Measurements from ENCODE around the gene SPON1.

Gene SPON1

DNA sequence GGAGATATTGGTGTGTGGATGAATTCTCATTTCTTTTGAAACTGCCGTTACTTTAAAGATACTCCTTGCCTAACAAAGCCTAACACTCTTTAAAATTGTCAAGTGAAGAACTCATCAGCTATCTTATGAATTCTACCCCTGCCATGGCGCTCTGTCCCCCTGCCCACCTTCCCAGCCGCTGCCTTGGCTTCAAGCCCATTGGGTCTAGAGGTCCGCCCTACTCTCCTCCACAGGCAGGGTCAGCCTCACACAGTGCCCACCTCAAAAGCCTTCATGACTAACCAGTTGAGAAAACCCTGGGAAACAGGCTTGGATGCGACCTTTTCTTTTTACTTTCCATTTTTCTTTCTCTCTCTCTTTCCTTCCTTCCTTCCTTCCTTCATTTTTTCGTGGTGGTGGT is 267.9 kb downstream of the SPON1 start:
- Histone ChIP-seq H3K27ac (ENCODE audit: low read depth, low read length) (no peak overlapping the region), H2AFZ (ENCODE audit: low read depth, low read length, severe bottlenecking) (no peak overlapping the region), H4K20me1 (ENCODE audit: low read depth, low read length) (no peaks in the 10 kb centered on the region), H3F3A (ENCODE audit: insufficient read depth) (no peaks in the 10 kb centered on the region), H3K9me3 (ENCODE audit: insufficient read depth, low read length) (no peaks in the 10 kb centered on the region), H3K9ac (ENCODE audit: low read length) (no peak overlapping the region), H3K4me3 (ENCODE audit: insufficient read depth, low read length, poor library complexity, severe bottlenecking) (no peak overlapping the region), H3K36me3 (ENCODE audit: low read length) (no peaks in the 10 kb centered on the region), H3K4me2 (ENCODE audit: low read depth, low read length, poor library complexity, severe bottlenecking) (no peak overlapping the region), H3K79me2 (ENCODE audit: insufficient read depth, low read length) (no peaks in the 10 kb centered on the region), H3K27me3 (ENCODE audit: low read length) (no peaks in the 10 kb centered on the region), H3K9me2 (replicated peaks; ENCODE audit: insufficient read depth, low read length) (no peaks in the 10 kb centered on the region)
- TF ChIP-seq, protein P1, sequence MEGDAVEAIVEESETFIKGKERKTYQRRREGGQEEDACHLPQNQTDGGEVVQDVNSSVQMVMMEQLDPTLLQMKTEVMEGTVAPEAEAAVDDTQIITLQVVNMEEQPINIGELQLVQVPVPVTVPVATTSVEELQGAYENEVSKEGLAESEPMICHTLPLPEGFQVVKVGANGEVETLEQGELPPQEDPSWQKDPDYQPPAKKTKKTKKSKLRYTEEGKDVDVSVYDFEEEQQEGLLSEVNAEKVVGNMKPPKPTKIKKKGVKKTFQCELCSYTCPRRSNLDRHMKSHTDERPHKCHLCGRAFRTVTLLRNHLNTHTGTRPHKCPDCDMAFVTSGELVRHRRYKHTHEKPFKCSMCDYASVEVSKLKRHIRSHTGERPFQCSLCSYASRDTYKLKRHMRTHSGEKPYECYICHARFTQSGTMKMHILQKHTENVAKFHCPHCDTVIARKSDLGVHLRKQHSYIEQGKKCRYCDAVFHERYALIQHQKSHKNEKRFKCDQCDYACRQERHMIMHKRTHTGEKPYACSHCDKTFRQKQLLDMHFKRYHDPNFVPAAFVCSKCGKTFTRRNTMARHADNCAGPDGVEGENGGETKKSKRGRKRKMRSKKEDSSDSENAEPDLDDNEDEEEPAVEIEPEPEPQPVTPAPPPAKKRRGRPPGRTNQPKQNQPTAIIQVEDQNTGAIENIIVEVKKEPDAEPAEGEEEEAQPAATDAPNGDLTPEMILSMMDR (IDR thresholded peaks at IDR 0.05; ENCODE audit: insufficient read depth, low read length, poor library complexity, severe bottlenecking): no peak
- TF ChIP-seq EZH2phosphoT487 (conservative IDR thresholded peaks at IDR 0.05; ENCODE audit: low read length): no peak

DNA sequence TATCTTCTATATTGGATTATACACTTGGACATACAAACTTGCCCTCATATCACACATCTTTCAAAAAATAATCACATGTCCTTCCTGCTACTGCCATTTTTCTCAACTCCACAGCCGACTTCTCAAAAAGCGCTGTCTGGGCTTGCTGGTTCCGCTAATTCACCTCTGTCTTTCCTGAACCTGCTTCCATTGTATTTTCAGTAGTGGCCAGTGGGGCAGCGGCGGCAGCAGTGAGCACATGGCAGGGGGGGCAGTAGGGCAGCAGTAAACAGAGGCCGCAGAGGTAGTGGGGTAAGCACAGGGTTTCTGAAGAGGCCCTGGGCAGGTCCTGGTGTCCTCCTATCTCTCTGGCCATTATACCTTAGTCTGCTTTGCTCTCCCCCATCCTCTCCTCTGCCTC is 270.1 kb downstream of the SPON1 start:
- Histone ChIP-seq H3K9me3 (ENCODE audit: insufficient read depth, low read length) (no peaks in the 10 kb centered on the region), H3K79me2 (ENCODE audit: insufficient read depth, low read length) (no peaks in the 10 kb centered on the region), H3K4me3 (ENCODE audit: insufficient read depth, low read length, poor library complexity, severe bottlenecking) (no peak overlapping the region), H3K27me3 (ENCODE audit: low read length) (no peaks in the 10 kb centered on the region), H3K36me3 (ENCODE audit: low read length) (no peaks in the 10 kb centered on the region), H3K9ac (ENCODE audit: low read length) (no peak overlapping the region), H3K4me2 (ENCODE audit: low read depth, low read length, poor library complexity, severe bottlenecking) (no peak overlapping the region), H2AFZ (ENCODE audit: low read depth, low read length, severe bottlenecking) (no peak overlapping the region), H3K27ac (ENCODE audit: low read depth, low read length) (no peak overlapping the region), H3F3A (ENCODE audit: insufficient read depth) (no peaks in the 10 kb centered on the region), H4K20me1 (ENCODE audit: low read depth, low read length) (no peaks in the 10 kb centered on the region), H3K9me2 (replicated peaks; ENCODE audit: insufficient read depth, low read length) (no peaks in the 10 kb centered on the region)
- TF ChIP-seq, protein P1 (IDR thresholded peaks at IDR 0.05; ENCODE audit: insufficient read depth, low read length, poor library complexity, severe bottlenecking): peak; percentile 38
- TF ChIP-seq EZH2phosphoT487 (conservative IDR thresholded peaks at IDR 0.05; ENCODE audit: low read length): no peak

DNA sequence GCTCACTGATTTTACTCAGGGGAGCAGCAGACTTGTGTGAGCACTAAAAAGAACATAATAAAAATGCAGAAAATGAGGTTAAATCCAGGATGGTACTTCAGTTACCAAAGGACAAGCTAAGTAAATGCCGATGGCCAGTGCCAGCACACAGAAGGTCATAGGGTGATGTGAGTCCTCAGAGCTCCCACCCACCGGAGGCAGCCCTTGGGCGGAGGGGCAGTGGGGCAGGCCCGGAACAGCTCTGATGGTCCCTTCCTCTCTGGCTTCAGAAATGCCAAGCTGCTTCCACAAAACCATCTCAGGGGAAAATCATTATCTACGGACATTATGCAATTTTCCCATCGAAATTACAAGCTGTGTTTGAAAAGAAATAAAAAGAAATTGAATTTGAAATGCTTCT is 271.9 kb downstream of the SPON1 start:
- H3K36me3 ChIP-seq (ENCODE audit: low read length): no peaks in the 10 kb centered on the region
- no peaks in the 10 kb centered on the region for H3K79me2 ChIP-seq (ENCODE audit: insufficient read depth, low read length)
- H3K9me2 ChIP-seq (replicated peaks; ENCODE audit: insufficient read depth, low read length): no peaks in the 10 kb centered on the region
- H3K27ac ChIP-seq (ENCODE audit: low read depth, low read length): no peak overlapping the region
- H3K27me3 ChIP-seq (ENCODE audit: low read length): no peaks in the 10 kb centered on the region
- no peaks in the 10 kb centered on the region for H3F3A ChIP-seq (ENCODE audit: insufficient read depth)
- H3K9ac ChIP-seq (ENCODE audit: low read length): no peak overlapping the region
- H3K4me2 ChIP-seq (ENCODE audit: low read depth, low read length, poor library complexity, severe bottlenecking): no peak overlapping the region
- no peaks in the 10 kb centered on the region for H4K20me1 ChIP-seq (ENCODE audit: low read depth, low read length)
- no peak overlapping the region for H2AFZ ChIP-seq (ENCODE audit: low read depth, low read length, severe bottlenecking)
- H3K9me3 ChIP-seq (ENCODE audit: insufficient read depth, low read length): no peaks in the 10 kb centered on the region
- H3K4me3 ChIP-seq (ENCODE audit: insufficient read depth, low read length, poor library complexity, severe bottlenecking): no peak overlapping the region
- no peak for TF ChIP-seq EZH2phosphoT487 (conservative IDR thresholded peaks at IDR 0.05; ENCODE audit: low read length)
- TF ChIP-seq, protein P1 (IDR thresholded peaks at IDR 0.05; ENCODE audit: insufficient read depth, low read length, poor library complexity, severe bottlenecking): no peak
